Astrocyte (in vitro differentiated cells and primary cell): ENCODE measurements around the gene GNS. TPM values are rescaled to one million over a fixed set of nuclear protein-coding genes. Genes with fewer than 3 reads are reported as not detected.

Experiments used
- DNase-seq: peaks from one replicate; pipeline ENCODE4 v3.0.0-alpha.2; 2010; ENCODE audit warnings: low read depth
- FAIRE-seq: peaks from 2 replicates; lab custom pipeline; 2011; peaks lifted over from hg19 to GRCh38; lab: Jason Lieb, UNC
- H2AFZ ChIP-seq: 2 replicates; pipeline ENCODE4 v1.6.0; 2012; ENCODE audit warnings: low read depth, low read length, inconsistent platforms
- H3K27ac ChIP-seq: 2 replicates; pipeline ENCODE4 v1.5.1; 2011; ENCODE audit warnings: low read depth, low read length, inconsistent platforms
- H3K27me3 ChIP-seq: 2 replicates; pipeline ENCODE4 v1.6.0; 2011; ENCODE audit warnings: low read length, inconsistent platforms; ENCODE audit not compliant: insufficient read depth
- H3K36me3 ChIP-seq: 2 replicates; pipeline ENCODE4 v1.5.1; 2011; ENCODE audit warnings: low read length, inconsistent platforms; ENCODE audit not compliant: insufficient read depth
- H3K4me1 ChIP-seq: 2 replicates; pipeline ENCODE4 v1.5.1; 2011; ENCODE audit warnings: low read length, inconsistent platforms; ENCODE audit not compliant: insufficient read depth
- H3K4me2 ChIP-seq: 2 replicates; pipeline ENCODE4 v1.6.0; 2012; ENCODE audit warnings: low read length, inconsistent platforms
- H3K4me3 ChIP-seq: 2 replicates; pipeline ENCODE4 v1.5.1; 2011; ENCODE audit warnings: low read depth, mild to moderate bottlenecking, low read length, inconsistent platforms; ENCODE audit not compliant: insufficient read depth
- H3K79me2 ChIP-seq: 2 replicates; pipeline ENCODE4 v1.6.0; 2012; ENCODE audit warnings: mild to moderate bottlenecking, low read length, inconsistent platforms; ENCODE audit not compliant: insufficient read depth
- H3K9ac ChIP-seq: 2 replicates; pipeline ENCODE4 v1.6.0; 2012; ENCODE audit warnings: mild to moderate bottlenecking, low read length, inconsistent platforms
- H3K9me3 ChIP-seq: 2 replicates; pipeline ENCODE4 v1.5.1; 2012; ENCODE audit warnings: low read depth, mild to moderate bottlenecking, low read length, inconsistent platforms; ENCODE audit not compliant: insufficient read depth
- H4K20me1 ChIP-seq: 2 replicates; pipeline ENCODE4 v1.6.0; 2012; ENCODE audit warnings: low read length, inconsistent platforms; ENCODE audit not compliant: insufficient read depth
- H3K27ac Mint-ChIP-seq: one replicate; pipeline ENCODE4 v1.8.0; 2021; ENCODE audit warnings: mild to moderate bottlenecking, mixed read lengths; ENCODE audit not compliant: unreplicated experiment
- H3K27me3 Mint-ChIP-seq: one replicate; pipeline ENCODE4 v1.8.0; 2021; ENCODE audit warnings: low read depth, mixed read lengths; ENCODE audit not compliant: unreplicated experiment
- H3K36me3 Mint-ChIP-seq: one replicate; pipeline ENCODE4 v1.8.0; 2021; ENCODE audit warnings: low read depth, mixed read lengths; ENCODE audit not compliant: unreplicated experiment
- H3K4me1 Mint-ChIP-seq: one replicate; pipeline ENCODE4 v1.8.0; 2021; ENCODE audit warnings: low read depth, mixed read lengths; ENCODE audit not compliant: unreplicated experiment
- H3K4me3 Mint-ChIP-seq: one replicate; pipeline ENCODE4 v1.8.0; 2021; ENCODE audit warnings: mild to moderate bottlenecking, moderate library complexity, mixed read lengths; ENCODE audit not compliant: unreplicated experiment
- H3K9me3 Mint-ChIP-seq: one replicate; pipeline ENCODE4 v1.8.0; 2021; ENCODE audit warnings: mild to moderate bottlenecking, mixed read lengths; ENCODE audit not compliant: unreplicated experiment
- CTCF ChIP-seq: IDR thresholded peaks from 2 replicates; pipeline ENCODE4 v1.5.1; 2011; ENCODE audit warnings: low read depth, mild to moderate bottlenecking, inconsistent platforms, low read length, moderate library complexity; ENCODE audit not compliant: insufficient read depth
- EZH2 ChIP-seq: IDR thresholded peaks from 2 replicates; pipeline ENCODE4 v1.6.1; 2012; ENCODE audit warnings: mild to moderate bottlenecking, low read length, inconsistent platforms; ENCODE audit not compliant: insufficient read depth
- total RNA-seq: library from RNA; stranded (reverse); gene quantifications from 2 replicates; pipeline ENCODE4 v1.2.1, GENCODE V29; 2021

The GNS gene
- total RNA-seq, 1 donor from 2014 or later, result 109 TPM

DNA sequence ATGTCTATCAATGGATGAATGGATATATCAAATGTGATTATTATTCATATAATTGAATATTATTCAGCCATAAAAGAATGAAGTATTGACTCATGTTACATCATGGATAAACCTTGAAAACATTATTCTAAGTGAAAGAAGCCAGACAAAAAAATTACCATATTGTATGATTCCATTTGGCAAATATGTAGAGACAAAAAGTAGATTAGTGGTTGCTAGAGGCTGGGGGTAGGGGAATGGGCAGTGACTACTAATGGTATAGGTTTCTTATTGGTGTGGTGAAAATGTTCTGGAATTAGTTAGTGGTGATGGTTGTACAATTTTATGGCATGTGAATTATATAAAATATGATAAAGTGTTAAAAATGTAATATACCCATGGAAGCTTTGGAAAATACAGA is 31.8 kb upstream of the GNS start:
- Histone ChIP-seq H3K4me1 (no peaks in the 10 kb centered on the region), H3K9ac (no peak overlapping the region), H2AFZ (no peak overlapping the region), H3K79me2 (no peaks in the 10 kb centered on the region), H4K20me1 (no peaks in the 10 kb centered on the region), H3K36me3 (no peaks in the 10 kb centered on the region), H3K27ac (no peak overlapping the region), H3K9me3 (no peaks in the 10 kb centered on the region), H3K27me3 (peaks cover 9% of the 10 kb centered on the region), H3K4me3 (no peak overlapping the region), H3K4me2 (no peak overlapping the region)
- FAIRE-seq (no peak), DNase-seq (no peak)
- Mint-ChIP-seq H3K4me1 (no peaks in the 10 kb centered on the region), H3K9me3 (no peaks in the 10 kb centered on the region), H3K36me3 (no peaks in the 10 kb centered on the region), H3K4me3 (no peak overlapping the region), H3K27me3 (no peaks in the 10 kb centered on the region), H3K27ac (no peak overlapping the region)
- TF ChIP-seq EZH2, result no peak
- TF ChIP-seq CTCF, result no peak

- Histone ChIP-seq H3K4me2 (no peak overlapping the region), H3K27me3 (peaks cover 9% of the 10 kb centered on the region), H3K4me3 (no peak overlapping the region), H3K9ac (no peak overlapping the region), H3K27ac (no peak overlapping the region), H4K20me1 (no peaks in the 10 kb centered on the region), H3K79me2 (no peaks in the 10 kb centered on the region), H3K4me1 (no peaks in the 10 kb centered on the region), H3K36me3 (no peaks in the 10 kb centered on the region), H3K9me3 (no peaks in the 10 kb centered on the region), H2AFZ (no peak overlapping the region)
- no peaks in the 10 kb centered on the region for H3K9me3 Mint-ChIP-seq
- no peaks in the 10 kb centered on the region for H3K27me3 Mint-ChIP-seq
- no peak for DNase-seq
- H3K27ac Mint-ChIP-seq, result no peak overlapping the region
- H3K4me1 Mint-ChIP-seq, result no peaks in the 10 kb centered on the region
- TF ChIP-seq CTCF, result no peak
- no peak for TF ChIP-seq EZH2
- H3K36me3 Mint-ChIP-seq, result no peaks in the 10 kb centered on the region
- no peak overlapping the region for H3K4me3 Mint-ChIP-seq
- FAIRE-seq, result no peak
These were observed 31.0 kb upstream of the GNS start for GRCh38 chr12:64790166-64790565.

GRCh38 chr12:64785838-64786237 is 26.6 kb upstream of the GNS start:
- DNase-seq (no peak), FAIRE-seq (no peak)
- H3K79me2 ChIP-seq, result no peaks in the 10 kb centered on the region
- H3K4me3 Mint-ChIP-seq, result no peak overlapping the region
- no peak overlapping the region for H3K4me3 ChIP-seq
- no peaks in the 10 kb centered on the region for H3K9me3 ChIP-seq
- peaks cover 21% of the 10 kb centered on the region for H3K27me3 Mint-ChIP-seq
- no peaks in the 10 kb centered on the region for H3K4me1 Mint-ChIP-seq
- H3K27ac ChIP-seq, result no peak overlapping the region
- H4K20me1 ChIP-seq, result peaks cover 5% of the 10 kb centered on the region
- H2AFZ ChIP-seq, result no peak overlapping the region
- no peaks in the 10 kb centered on the region for H3K36me3 ChIP-seq
- H3K9me3 Mint-ChIP-seq, result no peaks in the 10 kb centered on the region
- H3K27me3 ChIP-seq, result peaks cover 45% of the 10 kb centered on the region
- no peaks in the 10 kb centered on the region for H3K36me3 Mint-ChIP-seq
- no peak overlapping the region for H3K27ac Mint-ChIP-seq
- H3K4me2 ChIP-seq, result no peak overlapping the region
- H3K4me1 ChIP-seq, result peaks cover 2% of the 10 kb centered on the region
- TF ChIP-seq EZH2 (no peak), CTCF (no peak)
- H3K9ac ChIP-seq, result no peak overlapping the region
